Measurements from ENCODE around the gene MKNK2.

Gene MKNK2

GRCh38 chr19:2044709-2045500, 6.1 kb downstream of the MKNK2 start:
- Histone ChIP-seq H3K9ac (ENCODE audit: low read depth, low read length) (no peak overlapping the region), H3K4me3 (ENCODE audit: low read length) (no peak overlapping the region), H3K36me3 (ENCODE audit: insufficient read depth, low read depth, low read length) (peaks cover 31% of the 10 kb centered on the region), H3K4me1 (ENCODE audit: insufficient read depth, low read length) (peaks cover 14% of the 10 kb centered on the region; the same call in 1 of the 2 replicates), H3K27me3 (ENCODE audit: insufficient read depth, low read length) (no peaks in the 10 kb centered on the region), H3K9me3 (ENCODE audit: insufficient read depth, low read depth, low read length) (no peaks in the 10 kb centered on the region), H3K27ac (ENCODE audit: low read length) (no peak overlapping the region)

GRCh38 chr19:2043961-2044708, 6.9 kb downstream of the MKNK2 start:
- Histone ChIP-seq H3K4me3 (ENCODE audit: low read length) (no peak overlapping the region), H3K27ac (ENCODE audit: low read length) (no peak overlapping the region), H3K9me3 (ENCODE audit: insufficient read depth, low read depth, low read length) (no peaks in the 10 kb centered on the region), H3K9ac (ENCODE audit: low read depth, low read length) (no peak overlapping the region), H3K4me1 (ENCODE audit: insufficient read depth, low read length) (peaks cover 14% of the 10 kb centered on the region; the same call in 1 of the 2 replicates), H3K36me3 (ENCODE audit: insufficient read depth, low read depth, low read length) (peaks cover 33% of the 10 kb centered on the region), H3K27me3 (ENCODE audit: insufficient read depth, low read length) (no peaks in the 10 kb centered on the region)

GRCh38 chr19:2043251-2043641, 7.8 kb downstream of the MKNK2 start:
- Histone ChIP-seq H3K4me3 (ENCODE audit: low read length) (no peak overlapping the region), H3K27me3 (ENCODE audit: insufficient read depth, low read length) (no peaks in the 10 kb centered on the region), H3K9ac (ENCODE audit: low read depth, low read length) (0 out of 2 replicates have a peak overlapping the region, but pooled peaks have one; percentile 76), H3K36me3 (ENCODE audit: insufficient read depth, low read depth, low read length) (peaks cover 40% of the 10 kb centered on the region), H3K9me3 (ENCODE audit: insufficient read depth, low read depth, low read length) (no peaks in the 10 kb centered on the region), H3K4me1 (ENCODE audit: insufficient read depth, low read length) (peaks cover 14% of the 10 kb centered on the region; the same call in 1 of the 2 replicates), H3K27ac (ENCODE audit: low read length) (no peak overlapping the region)

GRCh38 chr19:2042485-2043250, 8.4 kb downstream of the MKNK2 start:
- peak overlapping the region; percentile 99 for H3K27ac ChIP-seq (ENCODE audit: low read length)
- no peaks in the 10 kb centered on the region for H3K27me3 ChIP-seq (ENCODE audit: insufficient read depth, low read length)
- H3K9me3 ChIP-seq (ENCODE audit: insufficient read depth, low read depth, low read length), result no peaks in the 10 kb centered on the region
- peak overlapping the region; percentile 76 for H3K9ac ChIP-seq (ENCODE audit: low read depth, low read length)
- peak overlapping the region; percentile 48; the same call in 1 of the 2 replicates for H3K4me3 ChIP-seq (ENCODE audit: low read length)
- H3K36me3 ChIP-seq (ENCODE audit: insufficient read depth, low read depth, low read length), result peaks cover 42% of the 10 kb centered on the region
- H3K4me1 ChIP-seq (ENCODE audit: insufficient read depth, low read length), result peaks cover 14% of the 10 kb centered on the region; the same call in 1 of the 2 replicates

GRCh38 chr19:2041683-2042484, 9.2 kb downstream of the MKNK2 start:
- Histone ChIP-seq H3K36me3 (ENCODE audit: insufficient read depth, low read depth, low read length) (peaks cover 42% of the 10 kb centered on the region), H3K4me3 (ENCODE audit: low read length) (peak overlapping the region; percentile 56; the same call in 1 of the 2 replicates), H3K9me3 (ENCODE audit: insufficient read depth, low read depth, low read length) (no peaks in the 10 kb centered on the region), H3K4me1 (ENCODE audit: insufficient read depth, low read length) (peaks cover 14% of the 10 kb centered on the region; the same call in 1 of the 2 replicates), H3K27ac (ENCODE audit: low read length) (peak overlapping the region; percentile 99), H3K27me3 (ENCODE audit: insufficient read depth, low read length) (no peaks in the 10 kb centered on the region), H3K9ac (ENCODE audit: low read depth, low read length) (peak overlapping the region; percentile 76)

GRCh38 chr19:2041433-2041682, 9.7 kb downstream of the MKNK2 start:
- peaks cover 42% of the 10 kb centered on the region for H3K36me3 ChIP-seq (ENCODE audit: insufficient read depth, low read depth, low read length)
- H3K27me3 ChIP-seq (ENCODE audit: insufficient read depth, low read length), result no peaks in the 10 kb centered on the region
- peak overlapping the region; percentile 61 for H3K27ac ChIP-seq (ENCODE audit: low read length)
- peak overlapping the region; percentile 73; the same call in 1 of the 2 replicates for H3K9ac ChIP-seq (ENCODE audit: low read depth, low read length)
- peaks cover 14% of the 10 kb centered on the region; the same call in 1 of the 2 replicates for H3K4me1 ChIP-seq (ENCODE audit: insufficient read depth, low read length)
- H3K9me3 ChIP-seq (ENCODE audit: insufficient read depth, low read depth, low read length), result no peaks in the 10 kb centered on the region
- H3K4me3 ChIP-seq (ENCODE audit: low read length), result peak overlapping the region; percentile 56; the same call in 1 of the 2 replicates

GRCh38 chr19:2040647-2041432, 10.2 kb downstream of the MKNK2 start:
- H3K9ac ChIP-seq (ENCODE audit: low read depth, low read length), result peak overlapping the region; percentile 73; the same call in 1 of the 2 replicates
- no peaks in the 10 kb centered on the region for H3K9me3 ChIP-seq (ENCODE audit: insufficient read depth, low read depth, low read length)
- peak overlapping the region; percentile 61 for H3K27ac ChIP-seq (ENCODE audit: low read length)

GRCh38 chr19:2039959-2040646, 10.9 kb downstream of the MKNK2 start:
- H3K27ac ChIP-seq (ENCODE audit: low read length), result no peak overlapping the region
- H3K9me3 ChIP-seq (ENCODE audit: insufficient read depth, low read depth, low read length), result no peaks in the 10 kb centered on the region
- H3K4me1 ChIP-seq (ENCODE audit: insufficient read depth, low read length), result peaks cover 14% of the 10 kb centered on the region; the same call in 1 of the 2 replicates
- no peaks in the 10 kb centered on the region for H3K27me3 ChIP-seq (ENCODE audit: insufficient read depth, low read length)
- no peak overlapping the region for H3K9ac ChIP-seq (ENCODE audit: low read depth, low read length)
- H3K36me3 ChIP-seq (ENCODE audit: insufficient read depth, low read depth, low read length), result peaks cover 42% of the 10 kb centered on the region
- no peak overlapping the region for H3K4me3 ChIP-seq (ENCODE audit: low read length)

More at GRCh38 chr19:2040647-2041432, 10.2 kb downstream of the MKNK2 start:
- Histone ChIP-seq H3K36me3 (ENCODE audit: insufficient read depth, low read depth, low read length) (peaks cover 42% of the 10 kb centered on the region), H3K4me3 (ENCODE audit: low read length) (no peak overlapping the region), H3K4me1 (ENCODE audit: insufficient read depth, low read length) (peaks cover 14% of the 10 kb centered on the region; the same call in 1 of the 2 replicates), H3K27me3 (ENCODE audit: insufficient read depth, low read length) (no peaks in the 10 kb centered on the region)

- Histone ChIP-seq H3K27me3 (ENCODE audit: insufficient read depth, low read length) (no peaks in the 10 kb centered on the region), H3K4me1 (ENCODE audit: insufficient read depth, low read length) (peaks cover 14% of the 10 kb centered on the region; the same call in 1 of the 2 replicates), H3K36me3 (ENCODE audit: insufficient read depth, low read depth, low read length) (peaks cover 42% of the 10 kb centered on the region), H3K27ac (ENCODE audit: low read length) (no peak overlapping the region), H3K9me3 (ENCODE audit: insufficient read depth, low read depth, low read length) (no peaks in the 10 kb centered on the region), H3K9ac (ENCODE audit: low read depth, low read length) (no peak overlapping the region), H3K4me3 (ENCODE audit: low read length) (no peak overlapping the region)
Observed at GRCh38 chr19:2039089-2039958, 11.7 kb downstream of the MKNK2 start.

Measured in iPS-20b (cell line).